Activated T-cell treated with anti-CD3 and anti-CD28 coated beads for 48 hours (primary cell): ENCODE results near the gene ARHGDIB.
A peak's percentile ranks its signal among the peaks of the same experiment; 100 is the strongest.

Source experiments
- DNase-seq: peaks from one replicate; pipeline ENCODE4 v3.0.0-alpha.2; 2020; ENCODE audit warnings: low read depth

Gene ARHGDIB

GRCh38 chr12:14961466-14962152 is at the start of gene ARHGDIB:
Gene ARHGDIB, minus strand, starts transcription at chr12:14961601. Its CDS starts 10,889 bp downstream, at chr12:14950712.
- peak; percentile 52 for DNase-seq

GRCh38 chr12:15011162-15011561 is 49.8 kb upstream of the ARHGDIB start:
- no peak for DNase-seq

DNA sequence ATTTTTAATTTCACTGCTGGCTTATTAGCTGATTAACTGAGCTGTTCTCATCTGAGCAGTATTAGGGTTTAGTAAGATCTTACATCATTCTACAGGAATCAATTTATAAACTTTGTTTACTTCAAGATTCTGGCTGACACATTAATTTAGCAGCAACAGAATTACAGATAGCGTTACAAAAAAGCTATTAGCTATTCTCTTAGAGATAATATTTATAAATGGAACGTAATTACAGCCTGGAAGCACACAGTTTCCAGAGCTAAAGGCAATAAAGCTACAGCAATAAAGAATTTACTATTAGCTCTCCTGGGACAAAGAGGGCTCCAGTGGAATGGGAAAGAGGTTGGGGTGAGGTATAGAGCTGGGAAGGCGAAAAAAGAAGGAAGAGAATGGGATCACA is 46.1 kb upstream of the ARHGDIB start:
- no peak for DNase-seq

GRCh38 chr12:15005064-15005463 is 43.7 kb upstream of the ARHGDIB start:
- no peak for DNase-seq

DNA sequence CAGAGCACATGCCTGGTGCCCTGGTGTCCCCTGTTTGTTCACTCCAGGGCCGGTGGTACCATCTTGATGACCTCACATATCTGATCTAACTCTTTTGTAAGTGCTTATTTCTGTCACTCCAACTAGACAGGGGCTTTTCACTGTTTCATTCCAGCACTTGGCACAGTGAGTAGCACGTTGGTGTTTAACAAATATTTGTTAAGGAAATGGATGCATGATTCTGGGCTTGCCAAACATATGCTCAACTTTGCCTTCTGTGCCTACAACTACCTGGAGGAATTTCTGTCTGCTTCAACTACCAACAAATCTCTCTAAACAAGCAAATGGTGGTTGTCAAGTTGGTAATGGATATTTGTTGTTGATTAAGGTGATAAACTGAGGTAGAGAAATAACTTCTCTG is 43.0 kb upstream of the ARHGDIB start:
- no peak for DNase-seq

DNA sequence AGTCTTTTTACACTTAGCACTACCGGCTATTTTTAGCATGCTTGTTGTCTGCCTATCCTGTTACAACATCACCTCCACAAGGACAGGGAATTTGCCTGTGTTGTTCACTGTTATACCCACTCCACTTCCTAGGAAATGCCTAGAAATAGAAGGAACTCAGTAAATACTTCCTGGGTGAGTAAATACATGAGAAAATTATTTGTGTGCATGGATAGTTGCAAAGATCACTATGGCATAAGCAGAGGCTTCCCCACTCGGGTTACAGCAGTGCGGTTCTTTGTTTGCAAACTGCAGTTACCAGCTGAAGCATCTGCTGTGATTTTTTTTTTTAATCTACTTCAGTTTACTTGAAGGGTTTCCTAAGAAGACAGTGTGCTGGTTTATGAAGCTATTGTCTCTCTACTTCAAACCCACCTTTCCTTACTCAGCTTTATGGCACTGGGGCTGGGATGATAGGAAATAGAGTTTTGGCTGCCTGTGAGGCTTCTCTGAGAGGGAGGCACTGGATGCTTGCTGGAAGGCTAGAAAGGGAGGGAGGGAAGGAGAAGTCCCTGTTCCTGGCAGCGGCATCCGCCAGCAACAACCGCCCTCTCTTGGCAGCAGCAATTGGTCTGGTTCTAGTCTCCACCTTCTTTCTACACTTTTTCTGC is 40.5 kb upstream of the ARHGDIB start:
- no peak for DNase-seq

DNA sequence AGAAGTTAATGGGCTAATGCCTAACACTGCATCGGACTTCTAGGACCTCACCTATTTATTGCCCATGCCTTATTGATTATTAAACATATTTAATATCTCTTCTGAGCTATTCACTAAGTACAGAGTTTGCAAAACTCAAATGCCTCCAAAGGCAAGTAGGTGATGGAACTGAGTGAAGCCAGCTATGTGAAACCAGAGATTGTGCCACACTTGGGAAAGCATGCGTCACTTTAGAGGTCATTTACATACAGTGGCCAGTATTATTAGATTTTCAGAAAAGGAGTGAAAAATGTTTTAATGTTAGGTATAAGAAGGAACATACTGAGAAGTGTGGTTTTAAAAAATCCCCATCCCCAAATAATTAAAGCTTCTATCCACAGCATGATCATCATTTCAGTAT is 39.2 kb upstream of the ARHGDIB start:
- no peak for DNase-seq

DNA sequence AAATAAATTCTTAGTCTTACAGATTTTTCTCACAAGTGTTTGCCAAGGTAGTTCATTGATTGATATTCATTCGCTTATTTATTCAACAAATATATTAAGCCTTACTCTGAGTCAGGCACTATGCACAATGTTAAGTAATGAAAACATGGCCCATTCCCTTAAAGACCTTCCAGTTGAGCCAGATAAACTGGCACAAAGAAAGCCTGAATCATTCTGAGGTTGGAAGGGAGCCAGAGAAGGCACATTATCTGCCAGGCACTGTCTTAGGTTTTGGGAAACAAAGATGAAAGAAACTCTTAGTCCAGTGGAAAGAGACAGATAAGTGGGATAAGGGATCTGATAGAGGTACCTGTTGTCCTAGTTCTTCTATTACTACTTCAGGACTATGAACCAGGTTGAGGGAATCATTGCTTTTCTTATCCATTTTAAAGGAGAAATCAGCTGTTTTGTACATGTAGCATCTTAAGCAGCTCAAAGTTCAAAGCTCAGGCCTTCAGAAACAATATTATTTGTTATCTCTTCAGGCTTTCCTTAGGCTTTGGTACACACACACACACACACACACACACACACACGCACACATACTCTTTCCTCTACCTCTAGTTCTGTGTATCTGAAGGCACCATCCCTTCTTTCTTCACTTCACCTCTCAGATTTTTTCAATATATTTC is 38.4 kb upstream of the ARHGDIB start:
- DNase-seq: no peak

DNA sequence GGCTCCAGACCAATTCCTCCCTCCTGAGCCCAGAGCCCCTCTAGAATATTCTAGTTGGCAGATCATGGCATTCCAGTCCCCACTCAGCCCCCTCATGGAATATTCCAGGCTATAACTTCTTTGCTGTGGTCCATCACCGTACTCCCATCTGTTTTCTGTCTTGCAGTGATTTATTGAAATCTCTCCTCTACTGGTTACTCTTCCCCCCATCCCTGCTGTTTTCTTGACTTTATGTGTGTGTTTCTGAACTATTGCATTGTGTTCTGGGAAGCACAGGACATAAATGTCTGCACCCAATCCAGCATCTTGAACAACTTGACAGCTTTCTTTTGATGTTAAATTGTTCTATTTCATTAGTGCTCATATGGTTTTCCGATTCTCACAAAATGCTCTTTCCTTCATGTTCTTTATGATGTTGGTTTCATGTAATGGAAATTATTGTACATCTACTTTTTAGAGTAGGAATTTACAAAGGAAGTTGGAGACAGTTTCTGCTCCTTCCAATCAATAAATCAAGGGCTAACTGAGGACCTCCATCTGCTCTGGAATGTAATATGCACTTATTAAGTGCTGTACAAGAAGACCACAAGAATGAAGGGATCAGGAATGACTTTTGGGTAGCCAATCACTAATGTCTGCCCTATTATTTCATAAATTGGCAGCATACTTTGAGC is 37.8 kb upstream of the ARHGDIB start:
- DNase-seq: no peak

DNA sequence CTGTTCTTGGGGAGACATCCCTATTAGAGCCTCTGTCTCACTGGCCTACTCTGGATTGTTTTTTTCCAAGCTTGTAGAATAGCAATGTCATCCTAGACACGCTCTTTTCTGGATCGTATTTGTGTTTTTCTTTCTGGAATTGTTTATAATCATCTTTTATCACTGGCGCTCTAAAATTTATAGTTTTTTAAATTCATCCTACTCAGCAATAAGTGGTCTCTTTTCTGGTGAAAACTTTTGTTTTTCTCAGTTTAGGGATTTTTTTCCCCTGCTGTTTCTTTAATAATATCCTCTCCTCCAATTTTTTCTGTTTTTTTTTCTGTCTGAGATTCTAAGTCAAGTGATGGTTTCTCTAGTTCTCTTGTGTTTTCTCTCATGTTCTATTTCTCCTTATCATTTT is 36.6 kb upstream of the ARHGDIB start:
- DNase-seq: no peak

- no peak for DNase-seq
These were observed 34.4 kb upstream of the ARHGDIB start for GRCh38 chr12:14995583-14996425.

DNA sequence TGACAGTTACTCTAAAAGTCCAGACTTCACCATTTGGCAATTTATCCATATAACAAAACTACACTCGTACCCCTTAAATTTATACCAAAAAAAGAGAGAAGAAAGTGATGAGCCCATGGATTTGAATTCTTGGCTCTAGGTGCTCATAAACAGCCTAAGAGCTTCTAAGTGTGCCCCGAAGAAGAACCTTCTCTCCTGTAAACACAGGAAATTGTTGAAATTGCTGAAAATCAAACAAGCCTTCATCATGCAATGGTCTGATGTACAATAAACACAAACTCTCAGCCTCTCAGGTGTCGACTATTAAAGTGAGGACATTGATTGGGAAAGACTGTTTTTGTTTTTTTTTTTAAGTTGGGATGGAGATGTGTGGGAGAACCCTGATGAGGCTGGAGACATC is 33.2 kb upstream of the ARHGDIB start:
- no peak for DNase-seq

DNA sequence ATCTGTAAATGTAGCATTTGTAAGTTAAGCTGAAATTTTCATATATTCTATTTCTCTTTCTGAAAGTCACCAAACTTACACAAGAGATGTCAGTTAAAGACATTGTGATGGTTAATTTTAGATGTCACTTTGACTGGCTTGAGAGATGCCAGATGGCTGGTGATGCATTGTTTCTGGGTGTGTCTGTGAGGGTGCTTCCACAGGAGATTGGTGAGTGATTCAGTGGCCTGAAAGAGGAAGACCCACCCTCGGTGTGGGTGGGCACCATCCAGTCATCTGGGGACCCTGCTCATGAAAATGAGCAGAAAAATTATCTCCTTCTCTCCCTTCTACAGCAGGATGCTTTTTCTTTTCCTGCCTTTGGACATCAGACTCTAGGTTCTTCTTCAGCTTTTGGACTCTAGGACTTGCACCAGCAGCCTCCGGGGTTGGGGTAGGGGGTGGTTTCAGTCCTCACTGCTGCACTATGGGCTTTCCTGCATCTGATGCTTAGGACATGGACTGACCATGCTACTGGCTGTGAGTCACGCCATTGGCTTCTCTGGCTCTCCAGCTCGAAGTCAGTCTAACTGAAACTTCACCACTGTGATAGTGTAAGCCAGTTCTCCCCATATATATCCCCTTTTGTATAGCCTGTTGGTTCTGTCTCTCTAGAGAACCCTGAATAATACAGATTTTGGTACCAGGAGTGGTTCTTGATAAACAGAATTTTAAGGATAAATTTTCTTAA is 32.3 kb upstream of the ARHGDIB start:
- no peak for DNase-seq

- no peak for DNase-seq
These were observed 31.7 kb upstream of the ARHGDIB start for GRCh38 chr12:14993117-14993516.

DNA sequence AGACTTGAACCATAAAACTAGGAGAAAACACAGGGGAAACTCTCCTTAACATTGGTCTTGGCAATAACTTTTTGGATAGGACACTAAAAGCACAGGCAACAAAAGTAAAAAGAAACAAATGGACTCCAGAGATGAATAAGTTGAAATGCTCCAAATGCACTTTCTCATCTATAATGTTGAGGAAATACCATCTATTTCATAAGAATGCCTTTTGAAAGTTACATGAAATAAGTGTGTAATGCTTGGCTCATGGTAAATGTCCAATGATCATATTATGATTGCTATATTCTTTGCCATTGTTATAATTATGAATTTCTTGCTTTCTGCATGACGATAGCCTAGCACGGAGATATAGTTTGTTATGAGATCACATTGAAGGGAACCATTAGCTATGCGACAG is 31.3 kb upstream of the ARHGDIB start:
- DNase-seq: no peak

- DNase-seq: no peak
These were observed 29.7 kb upstream of the ARHGDIB start for GRCh38 chr12:14991069-14991468.

DNA sequence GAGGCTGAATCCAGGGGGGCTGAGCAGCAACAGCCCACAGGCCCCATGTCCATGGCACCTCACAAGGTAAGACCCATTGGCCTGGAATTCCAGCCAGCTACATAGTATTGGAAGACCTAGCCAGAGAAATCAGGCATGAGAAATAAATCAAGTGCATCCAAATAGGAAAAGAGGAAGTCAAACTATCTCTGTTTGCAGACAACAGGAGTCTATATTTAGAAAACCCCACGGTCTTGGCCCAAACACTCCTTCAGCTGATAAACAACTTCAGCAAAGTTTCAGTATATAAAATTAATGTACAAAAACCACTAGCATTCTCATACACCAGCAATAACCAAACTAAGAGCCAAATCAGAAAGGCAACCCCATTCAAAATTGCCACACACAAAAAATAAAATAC is 28.4 kb upstream of the ARHGDIB start:
- DNase-seq: no peak

DNA sequence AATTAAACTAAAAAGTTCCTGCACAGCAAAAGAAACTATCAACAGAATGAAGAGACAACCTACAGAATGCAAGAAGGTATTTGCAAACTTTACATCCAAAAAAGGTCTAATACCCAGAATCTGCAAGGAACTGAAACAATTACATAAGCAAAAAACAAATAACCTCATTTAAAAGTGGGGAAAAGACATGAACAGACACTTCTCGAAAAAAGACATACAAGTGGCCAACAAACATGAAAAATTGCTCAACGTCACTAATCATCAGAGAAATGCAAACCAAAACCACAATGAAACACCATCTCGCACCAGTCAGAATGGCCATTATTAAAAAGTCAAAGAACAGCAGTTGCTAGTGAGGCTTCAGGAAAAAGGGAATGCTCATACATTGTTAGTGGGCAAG is 26.6 kb upstream of the ARHGDIB start:
- no peak for DNase-seq

DNA sequence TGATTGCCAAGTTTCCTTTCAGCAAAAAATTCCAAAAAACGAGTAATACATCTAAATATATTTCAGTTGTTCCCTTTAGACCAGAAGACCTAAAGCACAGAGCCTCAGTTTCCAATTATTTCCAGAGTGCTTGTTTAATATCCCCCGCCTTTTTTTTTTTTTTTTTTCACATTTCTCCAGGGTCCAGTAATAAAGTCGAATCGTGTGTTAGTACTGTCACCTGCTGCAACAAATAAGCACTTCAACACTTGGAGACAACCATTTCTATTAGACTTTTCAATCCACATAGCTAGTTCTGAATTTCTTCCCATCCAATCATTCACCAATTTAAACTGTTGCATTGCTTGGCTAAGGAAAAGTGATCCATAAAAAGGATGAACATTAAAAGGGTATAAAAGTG is 25.0 kb upstream of the ARHGDIB start:
- no peak for DNase-seq

DNA sequence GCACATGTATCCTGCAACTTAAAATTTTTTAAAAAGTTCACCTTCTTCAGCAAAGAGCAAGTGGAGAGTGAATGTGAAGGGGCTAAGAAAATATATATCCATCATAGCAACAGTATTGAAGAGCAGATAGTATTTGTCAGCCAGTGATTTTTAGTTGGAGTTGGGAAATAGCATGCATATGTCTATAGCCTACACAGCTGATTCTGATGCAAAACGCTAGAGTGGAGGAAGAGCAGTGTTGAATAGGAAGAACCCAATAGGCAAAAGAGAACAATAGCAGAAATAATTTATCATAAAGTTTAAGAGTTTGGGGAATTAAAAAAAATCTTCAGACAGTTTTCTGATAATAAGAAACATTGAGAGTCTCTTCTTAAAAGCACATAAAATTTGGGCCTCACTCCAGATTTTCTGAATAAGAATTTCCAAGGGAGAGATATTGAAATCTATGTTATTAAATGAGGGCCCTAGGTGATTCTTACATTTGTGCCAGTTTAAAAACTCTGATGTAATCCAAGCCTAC is 23.4 kb upstream of the ARHGDIB start:
- DNase-seq: no peak

DNA sequence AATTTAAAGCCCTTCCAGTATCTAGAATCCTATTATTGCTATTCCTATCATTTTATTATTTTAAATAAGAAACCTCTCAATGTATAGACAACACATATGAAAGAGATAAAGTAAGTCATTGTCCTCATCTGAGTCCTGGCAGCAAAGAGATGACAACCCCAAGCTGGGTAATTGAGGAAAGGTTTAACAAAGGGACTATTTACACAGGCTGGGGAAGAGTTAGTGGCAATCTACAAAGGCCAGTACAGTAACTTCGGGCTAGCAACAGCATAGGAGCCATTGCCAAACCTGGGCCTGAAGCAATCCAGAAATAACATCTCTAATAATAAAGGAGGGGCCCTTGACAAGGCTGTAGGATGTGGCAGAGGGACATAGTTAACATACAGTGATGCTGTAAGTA is 22.6 kb upstream of the ARHGDIB start:
- no peak for DNase-seq
